MM.1S (cell line): Measurements from ENCODE around the gene SYT1.

Experiments
- DNase-seq: peaks from one replicate; pipeline ENCODE4 v3.0.0-alpha.2; 2015
- H2AFZ ChIP-seq: fragments of 300-600 bp; sonication (generic); 2 replicates; pipeline ENCODE4 v1.6.0; 2016; ENCODE audit warnings: antibody characterized with exemption, low read length
- H3F3A ChIP-seq: fragments of 300-600 bp; sonication (generic); 2 replicates; pipeline ENCODE4 v1.6.1; 2016; ENCODE audit warnings: mild to moderate bottlenecking, antibody characterized with exemption, low read length, moderate library complexity, mixed read lengths; ENCODE audit not compliant: insufficient read depth
- H3K27ac ChIP-seq: fragments of 300-600 bp; sonication (generic); 2 replicates; pipeline ENCODE4 v1.5.1; 2016; ENCODE audit warnings: mild to moderate bottlenecking, low read length
- H3K27me3 ChIP-seq: fragments of 300-600 bp; sonication (generic); replicated peaks from 2 replicates; pipeline ENCODE4 v1.6.0; 2016; ENCODE audit warnings: low read length; ENCODE audit not compliant: insufficient read depth
- H3K36me3 ChIP-seq: fragments of 300-600 bp; sonication (generic); replicated peaks from 2 replicates; pipeline ENCODE4 v1.6.1; 2016; ENCODE audit warnings: mild to moderate bottlenecking, low read length, mixed read lengths; ENCODE audit not compliant: insufficient read depth
- H3K4me1 ChIP-seq: fragments of 300-600 bp; sonication (generic); 2 replicates; pipeline ENCODE4 v1.6.1; 2016; ENCODE audit warnings: low read length, mixed read lengths
- H3K4me2 ChIP-seq: fragments of 300-600 bp; sonication (generic); 2 replicates; pipeline ENCODE4 v1.6.0; 2016; ENCODE audit warnings: low read depth, low read length
- H3K4me3 ChIP-seq: fragments of 300-600 bp; sonication (generic); 2 replicates; pipeline ENCODE4 v1.5.1; 2016; ENCODE audit warnings: low read length, mixed read lengths
- H3K79me2 ChIP-seq: fragments of 300-600 bp; sonication (generic); 2 replicates; pipeline ENCODE4 v1.6.1; 2016; ENCODE audit warnings: mixed run types, low read length, mixed read lengths
- H3K9ac ChIP-seq: fragments of 300-600 bp; sonication (generic); 2 replicates; pipeline ENCODE4 v1.6.1; 2016; ENCODE audit warnings: low read length, mixed read lengths
- H3K9me2 ChIP-seq: fragments of 300-600 bp; sonication (generic); replicated peaks from 2 replicates; pipeline ENCODE4 v1.6.1; 2016; ENCODE audit warnings: mild to moderate bottlenecking, low read length, mixed read lengths; ENCODE audit not compliant: insufficient read depth
- H3K9me3 ChIP-seq: fragments of 300-600 bp; sonication (generic); replicated peaks from 2 replicates; pipeline ENCODE4 v1.6.1; 2016; ENCODE audit warnings: mild to moderate bottlenecking, low read length, mixed read lengths; ENCODE audit not compliant: insufficient read depth
- H4K20me1 ChIP-seq: fragments of 300-600 bp; sonication (generic); 2 replicates; pipeline ENCODE4 v1.6.1; 2016; ENCODE audit warnings: mild to moderate bottlenecking, low read length, moderate library complexity, mixed read lengths; ENCODE audit not compliant: insufficient read depth
- EZH2 ChIP-seq: fragments of 300-600 bp; sonication (generic); optimal IDR thresholded peaks from 2 replicates; pipeline ENCODE3; 2017; ENCODE audit warnings: low read depth, mild to moderate bottlenecking, antibody characterized with exemption, low read length, mixed read lengths
- EZH2phosphoT487 ChIP-seq: fragments of 300-600 bp; sonication (generic); IDR thresholded peaks from 2 replicates; pipeline ENCODE4 v1.6.1; 2018; ENCODE audit warnings: antibody characterized with exemption, low read length
- TF ChIP-seq, protein P1 (sequence below): fragments of 300-600 bp; sonication (generic); IDR thresholded peaks from 2 replicates; pipeline ENCODE4 v1.5.1; 2016; ENCODE audit warnings: antibody characterized with exemption, low read length, mixed read lengths

Gene SYT1

DNA sequence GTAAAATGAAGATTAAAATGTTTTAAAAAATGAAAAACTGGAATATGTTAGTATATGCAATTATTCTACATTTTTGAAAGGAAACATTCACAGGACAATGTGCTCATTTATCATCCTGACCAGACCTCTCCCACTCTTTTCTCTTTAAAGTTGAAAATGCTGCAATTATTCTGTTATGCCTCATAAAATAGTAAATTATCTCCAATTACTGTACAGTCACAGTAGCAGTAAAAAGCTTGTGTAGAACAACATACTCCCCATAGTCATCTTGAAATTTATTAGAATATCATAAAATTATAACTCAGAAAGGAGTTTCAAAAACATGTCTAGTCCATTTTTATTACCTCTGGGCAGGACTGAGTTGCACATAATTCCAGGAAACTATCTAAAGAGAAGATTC lies 250.3 kb downstream of the SYT1 start:
- no peak overlapping the region for H3K27ac ChIP-seq
- H3K9me3 ChIP-seq = no peaks in the 10 kb centered on the region
- no peak overlapping the region for H3K9ac ChIP-seq
- no peak overlapping the region for H3K4me2 ChIP-seq
- no peaks in the 10 kb centered on the region for H3K4me1 ChIP-seq
- TF ChIP-seq EZH2 = no peak
- no peak for TF ChIP-seq EZH2phosphoT487
- TF ChIP-seq, protein P1, sequence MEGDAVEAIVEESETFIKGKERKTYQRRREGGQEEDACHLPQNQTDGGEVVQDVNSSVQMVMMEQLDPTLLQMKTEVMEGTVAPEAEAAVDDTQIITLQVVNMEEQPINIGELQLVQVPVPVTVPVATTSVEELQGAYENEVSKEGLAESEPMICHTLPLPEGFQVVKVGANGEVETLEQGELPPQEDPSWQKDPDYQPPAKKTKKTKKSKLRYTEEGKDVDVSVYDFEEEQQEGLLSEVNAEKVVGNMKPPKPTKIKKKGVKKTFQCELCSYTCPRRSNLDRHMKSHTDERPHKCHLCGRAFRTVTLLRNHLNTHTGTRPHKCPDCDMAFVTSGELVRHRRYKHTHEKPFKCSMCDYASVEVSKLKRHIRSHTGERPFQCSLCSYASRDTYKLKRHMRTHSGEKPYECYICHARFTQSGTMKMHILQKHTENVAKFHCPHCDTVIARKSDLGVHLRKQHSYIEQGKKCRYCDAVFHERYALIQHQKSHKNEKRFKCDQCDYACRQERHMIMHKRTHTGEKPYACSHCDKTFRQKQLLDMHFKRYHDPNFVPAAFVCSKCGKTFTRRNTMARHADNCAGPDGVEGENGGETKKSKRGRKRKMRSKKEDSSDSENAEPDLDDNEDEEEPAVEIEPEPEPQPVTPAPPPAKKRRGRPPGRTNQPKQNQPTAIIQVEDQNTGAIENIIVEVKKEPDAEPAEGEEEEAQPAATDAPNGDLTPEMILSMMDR = no peak
- no peaks in the 10 kb centered on the region for H3K9me2 ChIP-seq
- no peaks in the 10 kb centered on the region for H3F3A ChIP-seq
- H3K27me3 ChIP-seq = no peaks in the 10 kb centered on the region
- H4K20me1 ChIP-seq = no peaks in the 10 kb centered on the region
- DNase-seq = no peak
- no peaks in the 10 kb centered on the region for H3K36me3 ChIP-seq
- H3K79me2 ChIP-seq = no peaks in the 10 kb centered on the region
- no peak overlapping the region for H3K4me3 ChIP-seq
- H2AFZ ChIP-seq = no peak overlapping the region

DNA sequence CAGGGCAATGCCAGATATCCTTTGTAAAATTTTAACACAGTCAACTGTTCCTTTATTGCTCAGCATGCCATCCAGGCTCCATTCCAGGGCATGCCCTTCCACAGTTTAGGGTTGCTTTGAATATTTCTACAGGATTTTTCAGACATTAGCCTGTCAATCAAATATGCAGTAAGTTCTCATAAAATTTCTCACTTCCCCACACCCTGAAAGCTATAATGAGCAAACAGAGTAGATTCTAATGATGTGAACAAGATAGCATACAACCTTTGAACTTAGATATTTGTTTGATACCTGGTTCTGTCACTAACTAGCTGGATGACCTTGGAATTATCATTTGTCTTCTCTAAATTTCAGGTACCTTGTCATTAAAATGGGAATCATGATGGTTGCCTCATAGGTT lies 251.2 kb downstream of the SYT1 start:
- H3K27ac ChIP-seq = no peak overlapping the region
- no peaks in the 10 kb centered on the region for H3K79me2 ChIP-seq
- H3K9me2 ChIP-seq = no peaks in the 10 kb centered on the region
- no peaks in the 10 kb centered on the region for H3K27me3 ChIP-seq
- H4K20me1 ChIP-seq = no peaks in the 10 kb centered on the region
- no peak overlapping the region for H3K9ac ChIP-seq
- no peak overlapping the region for H3K4me2 ChIP-seq
- H3F3A ChIP-seq = no peaks in the 10 kb centered on the region
- H3K36me3 ChIP-seq = no peaks in the 10 kb centered on the region
- DNase-seq = no peak
- H2AFZ ChIP-seq = no peak overlapping the region
- H3K9me3 ChIP-seq = no peaks in the 10 kb centered on the region
- TF ChIP-seq, protein P1 = no peak
- TF ChIP-seq EZH2 (no peak), EZH2phosphoT487 (no peak)
- no peak overlapping the region for H3K4me3 ChIP-seq
- H3K4me1 ChIP-seq = no peaks in the 10 kb centered on the region

DNA sequence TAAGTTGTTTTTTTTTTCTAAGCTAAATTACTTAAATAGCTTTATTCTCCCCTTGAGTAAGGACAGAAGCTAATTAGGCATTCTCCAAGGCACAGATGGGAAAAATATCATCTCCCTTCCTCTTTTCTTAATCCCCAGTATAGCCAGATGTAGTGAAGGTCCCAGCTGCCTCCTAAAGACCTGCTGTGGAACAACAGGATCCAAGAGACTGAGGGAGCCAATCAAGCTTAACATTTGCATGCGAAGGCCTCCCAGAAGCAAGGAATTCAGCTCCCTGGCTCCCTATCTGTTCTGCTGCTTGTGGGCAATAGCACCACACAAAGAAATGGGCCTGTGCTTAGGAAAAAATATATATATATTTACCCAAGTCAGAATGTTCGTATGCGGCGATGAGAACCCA lies 255.2 kb downstream of the SYT1 start:
- Histone ChIP-seq H3K27ac (no peak overlapping the region), H3K4me1 (no peaks in the 10 kb centered on the region), H3K9me3 (no peaks in the 10 kb centered on the region), H2AFZ (no peak overlapping the region), H3F3A (no peaks in the 10 kb centered on the region), H3K9ac (no peak overlapping the region), H3K9me2 (no peaks in the 10 kb centered on the region), H3K4me2 (no peak overlapping the region), H3K27me3 (no peaks in the 10 kb centered on the region), H3K36me3 (no peaks in the 10 kb centered on the region), H3K79me2 (no peaks in the 10 kb centered on the region), H4K20me1 (no peaks in the 10 kb centered on the region), H3K4me3 (no peak overlapping the region)
- TF ChIP-seq EZH2phosphoT487 (no peak), EZH2 (no peak)
- TF ChIP-seq, protein P1 = no peak
- no peak for DNase-seq
